Stimulated activated CD4-positive, alpha-beta T cell treated with anti-CD3 and anti-CD28 coated beads, Interleukin-2, amount 100 ng/mL, for 4 hours (primary cell): ENCODE measurements around the gene AIG1.
"Not testable (repeated sequence)": the region's sequence is repeated elsewhere in the genome, so short reads cannot be mapped to it uniquely, and the experiment has no call there.

Experiments used
- DNase-seq: peaks from one replicate; pipeline ENCODE4 v3.0.0-alpha.2; 2020; ENCODE audit warnings: low read depth

AIG1 gene

GRCh38 chr6:143058987-143059386 lies 1.7 kb upstream of the AIG1 start:
- DNase-seq, result no peak

- peak; percentile 22 for DNase-seq
Observed at GRCh38 chr6:143059663-143060353, 881 bp upstream of the AIG1 start.

DNA sequence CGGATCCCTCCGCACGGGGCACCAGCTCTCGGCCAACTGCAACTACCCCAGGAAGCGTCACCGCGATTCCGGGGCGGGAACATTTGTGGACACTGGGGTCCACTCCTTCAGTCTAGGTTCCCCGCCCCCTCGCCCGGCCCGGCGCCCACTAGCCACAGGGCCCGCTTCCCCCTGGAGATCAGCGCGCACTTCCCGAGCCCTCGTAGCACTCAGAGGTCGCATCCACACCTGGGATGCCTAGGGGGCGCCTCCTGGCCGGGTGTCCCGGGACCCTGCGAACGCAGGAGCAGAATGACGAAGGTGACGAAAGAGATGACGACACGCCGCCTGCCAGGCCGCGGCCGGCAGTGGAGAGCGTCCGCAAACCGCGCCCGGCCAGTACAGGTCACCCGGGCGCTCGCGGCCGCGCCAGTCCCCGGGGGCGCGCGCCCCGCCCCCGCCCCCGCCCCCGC lies 309 bp upstream of the AIG1 start:
- DNase-seq, result peak; percentile 54

DNA sequence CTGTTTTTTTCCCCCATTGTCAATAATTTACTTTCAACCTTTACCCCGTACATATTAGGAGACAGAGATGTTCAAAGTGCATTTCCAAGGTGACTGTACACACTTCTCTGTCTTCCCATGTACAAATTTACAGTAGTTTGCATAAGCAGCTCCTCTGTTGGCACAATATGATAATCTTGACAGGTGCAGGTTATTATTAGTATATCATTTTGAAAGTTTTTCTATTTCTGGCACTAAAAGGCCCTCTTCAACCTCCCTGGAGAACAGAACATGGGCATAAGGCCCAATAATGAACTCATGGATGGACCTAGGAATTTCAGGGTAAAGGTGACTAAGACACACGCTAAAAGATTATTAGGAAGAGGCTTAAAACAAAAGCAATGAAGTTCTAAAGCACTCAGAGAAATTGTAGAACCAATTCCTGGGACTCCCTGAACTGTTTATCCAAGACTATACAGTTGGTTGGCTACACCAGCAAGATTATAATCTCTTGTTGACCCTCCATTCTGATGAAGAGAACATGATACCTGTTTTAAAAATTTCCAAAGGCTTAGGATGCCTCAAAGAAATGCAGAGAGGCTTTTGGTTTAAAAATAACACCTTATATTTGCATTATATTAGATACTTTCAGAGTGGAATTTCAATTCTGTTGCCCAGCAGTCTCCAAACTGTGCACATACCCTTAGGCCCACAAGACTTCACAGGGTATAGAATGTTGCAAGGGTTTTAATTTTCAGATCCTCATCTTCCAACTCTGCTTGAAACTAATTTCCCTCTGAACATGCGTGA lies 1.1 kb downstream of the AIG1 start:
- DNase-seq, result no peak

GRCh38 chr6:143062551-143062950 lies 1.9 kb downstream of the AIG1 start:
- DNase-seq, result no peak

GRCh38 chr6:143063631-143064030 lies 2.9 kb downstream of the AIG1 start:
- DNase-seq, result no peak

DNA sequence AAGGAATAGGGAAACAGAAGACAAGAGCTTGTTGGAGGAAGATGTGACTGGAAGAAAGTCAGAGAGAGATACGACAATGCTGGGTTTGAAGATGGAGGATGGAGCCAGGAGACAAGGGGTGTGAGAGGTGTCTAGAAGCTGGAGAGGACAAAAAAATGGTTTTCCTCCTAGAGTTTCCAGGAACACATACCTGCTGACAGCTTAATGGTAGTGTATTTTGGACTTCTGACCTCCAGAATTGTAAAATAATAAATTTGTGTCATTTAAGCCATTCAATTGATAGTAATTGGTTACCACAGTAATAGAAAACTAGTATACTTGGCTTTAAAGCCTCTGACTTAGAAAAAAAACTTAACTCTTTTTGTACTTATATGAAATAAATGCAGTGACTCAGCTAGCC lies 3.6 kb downstream of the AIG1 start:
- DNase-seq, result no peak

DNA sequence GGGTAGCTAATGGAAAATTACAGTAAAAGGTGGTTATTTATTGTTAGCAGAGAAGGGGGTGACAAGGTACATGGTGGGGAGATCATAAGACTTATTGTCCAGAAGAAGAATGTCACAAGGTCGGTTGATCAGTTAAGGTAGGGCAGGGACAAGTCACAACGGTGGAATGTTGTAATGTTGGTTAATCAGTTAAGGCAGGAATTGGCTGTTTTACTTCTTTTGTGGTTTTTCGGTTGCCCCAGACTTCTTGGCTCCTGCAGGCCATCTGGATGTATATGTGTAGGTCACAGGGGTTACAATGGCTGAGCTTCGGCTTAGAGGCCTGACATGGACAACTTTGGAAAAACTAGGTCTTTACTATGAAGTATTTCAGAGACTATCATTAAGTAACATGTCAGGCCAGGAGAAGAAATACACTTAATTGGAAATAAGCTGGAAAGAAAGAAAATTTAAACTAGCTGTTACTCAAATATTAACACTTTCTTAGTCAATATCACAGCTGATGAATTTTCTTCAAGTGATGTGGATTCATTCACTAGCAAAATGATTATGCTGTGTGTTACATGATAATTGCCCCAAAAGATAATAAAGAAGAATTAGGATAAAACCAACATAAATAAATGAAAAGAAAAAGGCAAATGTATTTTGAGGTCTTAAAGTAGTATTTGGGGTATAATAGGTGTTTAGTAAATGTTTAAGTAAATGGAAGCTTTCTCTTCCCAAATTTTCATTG lies 4.4 kb downstream of the AIG1 start:
- DNase-seq, result no peak

DNA sequence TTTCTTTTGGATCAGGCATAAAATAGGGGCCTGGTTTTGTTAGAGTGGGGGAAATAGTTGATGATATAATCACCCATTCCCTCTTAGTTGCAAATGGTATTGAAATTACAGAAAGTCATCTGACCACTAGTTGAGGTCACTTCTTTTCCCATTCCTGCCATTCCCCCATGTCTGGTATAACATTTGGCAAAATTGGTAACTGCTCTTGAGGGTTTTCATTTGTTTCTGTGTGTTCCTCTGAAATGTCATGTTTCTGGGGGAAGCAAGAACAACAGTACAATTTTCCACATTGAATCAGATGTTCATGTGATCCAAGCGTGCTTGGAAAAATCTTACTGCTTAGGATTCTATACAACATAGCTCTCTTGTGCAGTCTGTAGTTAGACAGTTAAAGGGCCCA lies 7.3 kb downstream of the AIG1 start:
- DNase-seq, result no peak

DNA sequence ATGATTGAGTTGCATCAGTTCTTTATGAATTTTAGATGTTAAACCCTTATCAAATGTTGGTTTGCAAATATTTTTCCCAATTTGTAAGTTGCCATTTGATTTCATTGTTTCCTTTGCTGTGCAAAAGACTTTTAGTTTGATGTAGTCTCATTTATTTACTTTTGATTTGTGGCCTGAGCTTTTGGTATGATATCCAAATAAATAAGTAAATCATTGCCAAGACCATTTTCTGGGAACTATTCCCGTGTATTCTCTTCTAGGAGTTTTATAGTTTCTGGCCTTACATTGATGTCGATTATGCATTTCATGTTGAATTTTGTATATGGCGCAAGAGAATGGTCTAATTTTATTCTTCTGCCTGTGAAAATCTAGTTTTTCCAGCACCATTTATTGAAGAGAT lies 13.4 kb downstream of the AIG1 start:
- no peak for DNase-seq

DNA sequence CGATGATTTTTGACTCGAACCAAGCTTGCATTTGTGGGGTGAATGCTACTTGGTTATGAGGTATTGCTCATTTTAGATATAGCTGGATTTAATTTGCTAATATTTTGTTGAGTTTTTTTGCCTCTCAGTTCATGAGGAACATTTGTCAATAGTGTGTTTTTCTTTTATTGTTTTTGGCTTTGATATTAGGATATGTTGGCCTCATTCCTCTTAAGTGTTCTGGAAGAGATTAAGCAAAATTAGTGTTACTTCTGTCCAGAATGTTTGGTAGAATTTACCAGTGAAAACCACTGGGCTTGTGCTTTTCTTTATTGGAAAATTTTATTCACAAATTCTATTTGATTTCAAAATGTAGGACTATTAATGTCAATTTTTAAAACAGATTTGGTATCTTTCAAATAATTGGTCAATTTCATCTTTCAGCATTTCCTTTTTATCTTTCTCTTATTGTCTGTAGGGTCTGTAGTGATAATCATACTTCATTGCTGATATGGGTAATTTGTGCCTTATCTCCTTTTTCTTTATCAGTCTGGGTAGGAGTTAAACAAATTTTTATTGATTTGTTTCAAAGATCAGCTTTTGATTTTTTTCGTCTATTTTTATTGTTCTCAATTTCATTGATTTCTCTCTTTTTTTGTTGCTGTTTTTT lies 14.1 kb downstream of the AIG1 start:
- DNase-seq, result no peak

- DNase-seq, result no peak
Observed at GRCh38 chr6:143078468-143079324, 18.0 kb downstream of the AIG1 start.

GRCh38 chr6:143079325-143079640 lies 18.6 kb downstream of the AIG1 start:
- DNase-seq, result no peak

- DNase-seq, result not testable (repeated sequence)
Observed at GRCh38 chr6:143082274-143082673, 21.6 kb downstream of the AIG1 start.

- DNase-seq, result not testable (repeated sequence)
Observed at GRCh38 chr6:143084019-143084418, 23.3 kb downstream of the AIG1 start.

DNA sequence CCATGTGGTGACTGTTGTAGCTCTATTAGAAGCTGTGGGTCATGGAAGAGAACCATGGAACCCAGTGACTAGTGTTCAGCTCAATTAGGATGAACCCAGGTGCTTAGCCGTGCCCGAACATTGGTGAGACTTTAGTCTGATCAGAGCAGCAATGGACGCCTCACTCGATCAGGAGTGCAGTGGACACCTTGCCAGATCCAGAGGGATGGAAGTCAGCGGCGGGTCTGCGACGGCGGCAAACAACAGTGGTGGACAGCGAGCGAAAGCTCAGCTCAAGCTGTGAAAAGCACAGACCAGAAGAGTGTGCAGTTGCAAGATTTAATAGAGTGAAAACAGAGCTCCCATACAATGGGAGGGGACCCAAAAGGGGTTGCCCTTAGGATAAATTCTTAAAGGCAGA lies 26.6 kb downstream of the AIG1 start:
- not testable (repeated sequence) for DNase-seq

DNA sequence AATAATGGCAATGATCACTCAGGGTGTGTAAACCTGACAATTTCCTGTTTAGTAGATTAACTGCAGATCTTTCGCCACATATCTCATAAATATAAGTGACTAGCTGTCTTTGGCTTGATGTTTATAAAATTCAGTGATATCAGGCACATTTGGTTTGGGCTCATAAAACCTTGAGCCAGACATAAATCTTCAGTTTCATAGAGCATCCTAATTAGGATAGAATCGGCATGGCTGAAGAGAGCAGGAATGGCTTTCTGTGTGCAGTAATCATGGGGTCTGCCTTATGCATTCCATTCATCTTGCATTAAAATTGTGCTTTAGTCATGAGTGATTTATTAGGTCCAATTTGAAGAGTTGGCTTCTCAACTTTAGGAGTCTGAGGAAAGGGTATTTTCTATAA lies 27.2 kb downstream of the AIG1 start:
- DNase-seq, result no peak

- no peak for DNase-seq
Observed at GRCh38 chr6:143090314-143091044, 29.8 kb downstream of the AIG1 start.

DNA sequence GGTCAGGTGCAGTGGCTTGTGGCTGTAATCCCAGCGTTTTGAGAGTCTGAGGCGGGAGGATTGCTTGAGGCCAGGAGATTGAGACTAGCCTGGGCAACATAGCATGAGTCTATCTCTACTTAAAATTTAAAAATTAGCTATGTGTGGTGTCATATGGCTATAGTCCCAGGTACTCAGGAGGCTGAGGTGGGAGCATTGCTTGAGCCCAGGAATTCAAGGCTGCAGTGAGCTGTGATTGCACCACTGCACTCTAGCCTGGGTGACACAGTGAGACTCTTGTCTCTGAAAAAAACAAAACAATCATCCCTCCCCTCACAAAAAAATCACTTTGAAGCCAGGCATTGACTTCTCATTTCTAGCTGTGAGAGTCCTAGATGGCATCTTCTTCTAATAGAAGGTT lies 32.1 kb downstream of the AIG1 start:
- DNase-seq, result no peak

DNA sequence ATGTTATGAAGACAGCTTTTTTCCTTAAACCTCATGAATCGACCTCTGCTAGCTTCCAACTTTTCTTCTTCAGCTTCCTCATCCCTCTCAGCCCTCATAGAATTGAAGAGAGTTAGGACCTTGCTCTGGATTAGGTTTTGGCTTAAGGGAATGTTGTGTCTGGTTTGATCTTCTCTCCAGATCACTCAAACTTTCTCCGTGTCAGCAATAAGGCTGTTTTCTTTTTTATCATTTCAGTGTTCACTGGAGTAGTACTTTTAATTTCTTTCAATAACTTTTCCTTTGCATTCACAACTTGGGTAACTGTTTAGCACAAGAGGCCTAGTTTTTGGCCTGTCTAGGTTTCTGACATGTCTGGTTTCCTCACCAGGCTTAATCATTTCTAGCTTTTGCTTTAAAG lies 32.6 kb downstream of the AIG1 start:
- no peak for DNase-seq

DNA sequence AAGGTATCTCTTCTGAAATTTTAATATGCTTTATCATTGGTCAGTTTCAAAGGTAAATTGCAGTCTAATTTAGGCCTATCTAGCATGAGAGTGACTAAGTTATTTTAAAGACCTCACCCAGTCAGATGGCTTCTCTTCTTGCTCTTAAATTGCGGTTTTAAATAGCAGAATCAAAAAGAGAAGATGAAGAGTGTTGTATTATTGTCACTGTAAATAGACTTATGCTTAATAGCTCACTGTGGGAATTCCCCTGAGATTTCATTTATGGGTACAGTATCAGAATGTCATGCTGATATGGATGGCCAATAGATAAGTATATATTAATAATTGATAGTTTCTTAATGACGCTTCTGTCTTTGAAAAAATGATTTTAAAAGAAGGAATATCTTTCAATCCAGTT lies 35.7 kb downstream of the AIG1 start:
- no peak for DNase-seq
